ENCODE data around the gene GPR148. TPM values are rescaled to one million over a fixed set of nuclear protein-coding genes. Genes with fewer than 3 reads are reported as not detected.

The GPR148 gene
- total RNA-seq, 2 experiments from 2014 or later, result not detected

GRCh38 chr2:130720036-130720435, 8.8 kb upstream of the GPR148 start:
- H3K79me2 ChIP-seq (ENCODE audit: insufficient read depth, low read depth, low read length), result no peaks in the 10 kb centered on the region
- TF ChIP-seq EZH2phosphoT487 (IDR thresholded peaks at IDR 0.05; ENCODE audit: borderline replicate concordance, low read depth, low read length), result no peak
- no peak for TF ChIP-seq CTCF (conservative IDR thresholded peaks at IDR 0.05; ENCODE audit: low read length)
- H3K36me3 ChIP-seq (ENCODE audit: insufficient read depth, low read length), result no peaks in the 10 kb centered on the region
- no TSS peak for BruUV-seq (replicated peaks)
- intact Hi-C loops (cut with micrococcal nuclease; ENCODE audit: unreplicated experiment), result no loop called here
- ChIA-PET POLR2A (no interaction called here), CTCF (ENCODE audit: unreplicated experiment) (no interaction called here)
- H3K4me2 ChIP-seq (ENCODE audit: low read length), result no peak overlapping the region
- DNase-seq (ENCODE audit: low spot score), result no peak
- H2AFZ ChIP-seq (ENCODE audit: low read length), result no peak overlapping the region
- H4K20me1 ChIP-seq (ENCODE audit: insufficient read depth, low read length), result no peaks in the 10 kb centered on the region
- no peaks in the 10 kb centered on the region for H3K4me1 ChIP-seq (ENCODE audit: insufficient read depth, low read length, poor library complexity, severe bottlenecking)
- H3K27ac ChIP-seq (ENCODE audit: low read depth, low read length, poor library complexity, severe bottlenecking), result no peak overlapping the region
- H3K9me2 ChIP-seq (ENCODE audit: insufficient read depth, low read length), result no peaks in the 10 kb centered on the region
- no peaks in the 10 kb centered on the region for H3K9me3 ChIP-seq (ENCODE audit: low read length)
- H3K4me3 ChIP-seq (ENCODE audit: low read depth, low read length, poor library complexity, severe bottlenecking), result no peak overlapping the region

GRCh38 chr2:130720528-130720927, 8.3 kb upstream of the GPR148 start:
- DNase-seq (ENCODE audit: low spot score), result no peak
- intact Hi-C loops (cut with micrococcal nuclease; ENCODE audit: unreplicated experiment), result no loop called here
- no peaks in the 10 kb centered on the region for H3K36me3 ChIP-seq (ENCODE audit: insufficient read depth, low read length)

GRCh38 chr2:130724455-130724854, 4.4 kb upstream of the GPR148 start:
- H3K9me2 ChIP-seq (ENCODE audit: insufficient read depth, low read length), result no peaks in the 10 kb centered on the region
- no peak for DNase-seq (ENCODE audit: low spot score)
- no TSS peak for BruUV-seq (replicated peaks)
- POLR2A ChIA-PET, result no interaction called here
- H3K4me3 ChIP-seq (ENCODE audit: low read depth, low read length, poor library complexity, severe bottlenecking), result no peak overlapping the region
- no peaks in the 10 kb centered on the region for H4K20me1 ChIP-seq (ENCODE audit: insufficient read depth, low read length)
- no peaks in the 10 kb centered on the region for H3K9me3 ChIP-seq (ENCODE audit: low read length)
- no peak overlapping the region for H3K27ac ChIP-seq (ENCODE audit: low read depth, low read length, poor library complexity, severe bottlenecking)
- CTCF ChIA-PET (ENCODE audit: unreplicated experiment), result no interaction called here
- no peaks in the 10 kb centered on the region for H3K79me2 ChIP-seq (ENCODE audit: insufficient read depth, low read depth, low read length)
- TF ChIP-seq EZH2phosphoT487 (IDR thresholded peaks at IDR 0.05; ENCODE audit: borderline replicate concordance, low read depth, low read length) (no peak), CTCF (conservative IDR thresholded peaks at IDR 0.05; ENCODE audit: low read length) (no peak)
- H2AFZ ChIP-seq (ENCODE audit: low read length), result no peak overlapping the region
- no peaks in the 10 kb centered on the region for H3K36me3 ChIP-seq (ENCODE audit: insufficient read depth, low read length)
- H3K4me2 ChIP-seq (ENCODE audit: low read length), result no peak overlapping the region
- H3K4me1 ChIP-seq (ENCODE audit: insufficient read depth, low read length, poor library complexity, severe bottlenecking), result peaks cover 11% of the 10 kb centered on the region
- intact Hi-C loops (cut with micrococcal nuclease; ENCODE audit: unreplicated experiment), result no loop called here

More at GRCh38 chr2:130720528-130720927, 8.3 kb upstream of the GPR148 start:
- ChIA-PET POLR2A (no interaction called here), CTCF (ENCODE audit: unreplicated experiment) (no interaction called here)
- Histone ChIP-seq H3K79me2 (ENCODE audit: insufficient read depth, low read depth, low read length) (no peaks in the 10 kb centered on the region), H3K9me3 (ENCODE audit: low read length) (no peaks in the 10 kb centered on the region), H3K4me3 (ENCODE audit: low read depth, low read length, poor library complexity, severe bottlenecking) (no peak overlapping the region), H3K4me2 (ENCODE audit: low read length) (no peak overlapping the region), H2AFZ (ENCODE audit: low read length) (no peak overlapping the region), H3K9me2 (ENCODE audit: insufficient read depth, low read length) (no peaks in the 10 kb centered on the region), H4K20me1 (ENCODE audit: insufficient read depth, low read length) (no peaks in the 10 kb centered on the region), H3K4me1 (ENCODE audit: insufficient read depth, low read length, poor library complexity, severe bottlenecking) (no peaks in the 10 kb centered on the region), H3K27ac (ENCODE audit: low read depth, low read length, poor library complexity, severe bottlenecking) (no peak overlapping the region)
- no TSS peak for BruUV-seq (replicated peaks)
- TF ChIP-seq EZH2phosphoT487 (IDR thresholded peaks at IDR 0.05; ENCODE audit: borderline replicate concordance, low read depth, low read length) (no peak), CTCF (conservative IDR thresholded peaks at IDR 0.05; ENCODE audit: low read length) (no peak)

Data from OCI-LY7 (cell line).